SK-MEL-5 (cell line): ENCODE data around the gene LRP2BP. TPM values are rescaled to one million over a fixed set of nuclear protein-coding genes. Genes with fewer than 3 reads are reported as not detected.

Source experiments
- DNase-seq: peaks from one replicate; pipeline ENCODE4 v3.0.0-alpha.2; 2016; ENCODE audit warnings: low read depth, low spot score
- in situ Hi-C: cut with HindIII; loops from 2 replicates; pipeline ENCODE4 v1.10.0; 2016; ENCODE audit warnings: low sequenced_read_pairs, high pct_unique_total_duplicates, low pct_unique_long_range_greater_than_20kb
- total RNA-seq: library from RNA; depleted of rRNA; stranded (reverse); fragments of >200 nt; shearing (Covaris generic); gene quantifications from 2 replicates; pipeline ENCODE4 v1.2.3, GENCODE V29; 2014

The LRP2BP gene
- total RNA-seq, 1 experiment from 2014 or later: 0.71 TPM

DNA sequence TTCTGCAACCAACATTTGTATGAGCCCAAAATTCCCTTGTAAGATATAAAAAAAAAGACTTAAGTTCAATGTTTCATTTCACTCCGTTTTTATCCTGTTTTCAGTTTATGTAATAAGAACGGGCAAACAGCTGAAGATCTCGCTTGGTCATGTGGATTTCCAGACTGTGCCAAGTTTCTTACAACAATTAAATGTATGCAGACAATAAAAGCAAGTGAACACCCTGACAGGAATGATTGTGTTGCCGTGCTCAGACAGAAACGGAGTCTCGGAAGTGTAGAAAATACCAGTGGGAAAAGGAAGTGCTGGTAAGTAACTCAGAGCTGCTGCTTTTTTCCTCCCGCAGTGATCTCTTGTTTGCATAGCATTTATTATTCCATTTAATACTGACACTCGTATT, 3.7 kb upstream of the LRP2BP start:
- in situ Hi-C loops: no loop called here

DNA sequence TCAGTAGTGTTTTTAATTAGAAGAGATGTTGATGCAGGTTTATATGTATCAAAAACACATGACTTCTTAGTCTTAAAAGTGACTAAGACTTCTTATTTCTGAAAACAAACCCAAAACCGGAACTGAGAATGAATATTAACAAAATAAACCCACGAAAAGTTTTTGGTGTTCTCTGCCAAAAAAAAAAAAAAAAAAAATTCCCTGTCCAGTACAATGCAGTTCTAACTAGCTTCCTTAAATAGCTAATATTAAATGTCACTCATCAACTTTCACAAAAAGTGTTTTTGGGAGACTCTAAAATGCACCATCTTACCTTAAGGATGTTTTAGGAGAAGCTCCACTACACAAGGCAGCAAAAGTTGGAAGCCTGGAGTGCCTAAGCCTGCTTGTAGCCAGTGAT, 2.9 kb upstream of the LRP2BP start:
- in situ Hi-C loops: no loop called here
- DNase-seq: no peak

More for the DNA sequence above, 3.7 kb upstream of the LRP2BP start:
- DNase-seq: no peak

DNA sequence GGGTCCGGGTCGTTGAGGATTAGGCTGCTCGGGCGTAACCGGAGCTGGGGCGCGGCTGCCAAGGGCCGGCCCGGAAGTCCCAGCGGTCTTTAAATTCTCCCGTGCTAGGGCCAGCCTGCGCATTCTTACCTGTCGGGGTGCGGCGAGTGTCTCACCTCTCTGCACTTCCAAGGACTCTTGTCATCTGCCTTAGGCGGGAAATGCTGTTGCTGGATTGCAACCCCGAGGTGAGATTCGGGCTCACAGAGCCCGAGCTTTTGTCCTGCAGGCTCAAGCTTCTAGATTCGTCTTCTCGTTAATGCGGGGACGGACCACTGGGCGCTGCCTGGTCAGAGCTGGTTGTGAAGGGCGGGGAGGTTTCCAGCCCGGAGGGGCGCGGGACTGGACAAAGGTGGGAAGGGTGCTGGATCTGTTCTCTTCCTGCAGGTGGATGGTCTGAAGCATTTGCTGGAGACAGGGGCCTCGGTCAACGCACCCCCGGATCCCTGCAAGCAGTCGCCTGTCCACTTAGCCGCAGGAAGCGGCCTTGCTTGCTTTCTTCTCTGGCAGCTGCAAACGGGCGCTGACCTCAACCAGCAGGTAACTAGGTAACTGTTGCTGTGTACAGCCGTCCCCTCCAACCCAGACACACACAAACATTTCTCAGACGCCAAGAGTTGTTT, 1.1 kb upstream of the LRP2BP start, which contains the start of gene ANKRD37:
TSS of gene ANKRD37 (plus strand) at position 118 of the 662 bp plus-strand sequence. CDS start at position 201, 83 bp downstream.
- DNase-seq: no peak
- in situ Hi-C loops: no loop called here

GRCh38 chr4:185395956-185396723, 416 bp upstream of the LRP2BP start:
- peak; percentile 98 for DNase-seq
- in situ Hi-C loops: no loop called here

DNA sequence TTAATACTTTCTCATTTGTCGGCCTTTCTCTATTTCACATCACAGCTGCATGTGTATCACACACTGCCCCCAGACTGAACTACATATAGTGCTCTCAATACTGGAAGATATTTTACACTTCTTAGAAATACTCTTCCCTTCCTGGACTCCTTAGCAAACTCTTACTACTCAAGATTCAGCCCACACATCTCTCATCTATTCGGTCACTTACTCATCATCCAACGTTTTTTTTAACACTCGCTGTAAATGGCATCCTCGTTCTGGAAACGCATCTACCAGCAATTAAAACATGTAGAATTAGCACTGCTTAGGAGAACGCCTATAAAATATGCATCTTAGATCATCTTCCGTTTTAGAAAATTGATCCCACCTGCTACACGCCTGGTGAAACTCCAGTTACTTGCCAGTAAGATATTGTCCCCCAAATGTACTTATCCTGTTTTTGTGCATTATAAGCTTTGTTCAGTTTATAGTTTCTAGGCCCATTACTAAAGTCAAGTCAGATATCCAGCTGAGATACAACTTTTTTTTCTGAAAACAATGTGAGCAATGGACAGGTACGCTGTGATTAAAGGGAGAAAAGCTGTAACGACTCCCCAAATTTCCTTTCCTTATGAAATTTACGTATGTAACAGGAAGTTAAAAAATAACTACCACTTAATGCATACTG, 1.0 kb downstream of the LRP2BP start:
- no peak for DNase-seq
- in situ Hi-C loops: no loop called here

DNA sequence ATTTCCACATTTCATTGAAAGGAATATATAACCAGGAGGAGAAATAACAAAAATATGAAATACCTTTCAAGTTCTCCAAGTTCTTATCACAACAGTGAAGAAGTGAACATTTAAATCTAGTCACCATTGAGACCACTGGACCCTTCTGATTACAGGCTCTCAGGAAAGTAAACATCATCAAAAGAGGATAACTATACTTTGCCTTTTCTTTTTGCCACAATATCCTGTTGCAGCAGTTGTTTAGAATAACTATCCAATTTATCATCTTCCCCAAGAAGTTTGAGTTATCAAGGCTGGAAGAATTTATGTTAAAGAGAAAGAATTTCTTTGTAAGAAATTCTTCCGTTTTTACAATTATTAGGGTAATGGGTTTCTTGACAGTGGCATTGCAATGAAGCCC, 3.6 kb downstream of the LRP2BP start:
- in situ Hi-C loops: no loop called here
- DNase-seq: no peak

GRCh38 chr4:185390941-185391340, 4.8 kb downstream of the LRP2BP start:
- in situ Hi-C loops: no loop called here
- DNase-seq: no peak

DNA sequence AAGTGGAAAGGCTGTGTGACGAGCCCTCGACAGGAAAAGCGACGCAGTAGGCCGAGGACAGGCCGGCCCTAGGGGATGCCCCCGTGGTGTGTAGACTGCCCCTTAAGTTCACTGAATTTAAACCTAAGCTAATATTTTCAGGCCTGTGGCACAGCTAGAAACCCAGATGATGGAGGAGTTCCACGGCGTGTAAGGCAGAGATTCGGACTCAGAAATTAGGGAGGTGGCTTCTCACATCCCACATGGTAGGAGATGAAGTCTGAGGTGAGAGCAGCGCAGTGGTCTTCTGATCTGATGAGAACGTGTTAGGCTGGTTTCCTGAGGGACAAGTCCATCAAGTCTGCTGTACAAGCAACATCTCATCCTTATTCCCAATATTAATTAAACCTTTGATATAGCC, 7.8 kb downstream of the LRP2BP start:
- in situ Hi-C loops: no loop called here
- DNase-seq: no peak

- DNase-seq: no peak
- in situ Hi-C loops: no loop called here
These were observed 10.8 kb downstream of the LRP2BP start for GRCh38 chr4:185384930-185385331.

DNA sequence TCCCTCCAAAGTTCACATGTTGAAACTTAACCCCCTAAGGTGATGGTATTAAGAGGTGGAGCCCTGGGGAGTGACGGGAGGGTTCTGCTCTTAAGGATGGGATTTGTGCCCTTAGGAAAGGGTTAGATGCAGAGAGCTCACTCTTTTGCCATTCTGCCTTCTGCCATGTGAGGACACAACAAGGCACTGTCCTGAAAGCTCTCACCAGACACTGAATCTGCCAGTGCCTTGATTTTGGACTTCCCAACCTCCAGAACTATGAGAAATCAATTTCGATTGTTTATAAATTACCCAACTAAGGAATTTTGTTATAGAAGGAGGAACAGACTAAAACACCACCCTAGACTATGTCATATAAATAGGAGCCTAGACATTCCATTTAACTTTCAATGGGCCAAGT, 11.7 kb downstream of the LRP2BP start:
- DNase-seq: no peak
- in situ Hi-C loops: no loop called here

DNA sequence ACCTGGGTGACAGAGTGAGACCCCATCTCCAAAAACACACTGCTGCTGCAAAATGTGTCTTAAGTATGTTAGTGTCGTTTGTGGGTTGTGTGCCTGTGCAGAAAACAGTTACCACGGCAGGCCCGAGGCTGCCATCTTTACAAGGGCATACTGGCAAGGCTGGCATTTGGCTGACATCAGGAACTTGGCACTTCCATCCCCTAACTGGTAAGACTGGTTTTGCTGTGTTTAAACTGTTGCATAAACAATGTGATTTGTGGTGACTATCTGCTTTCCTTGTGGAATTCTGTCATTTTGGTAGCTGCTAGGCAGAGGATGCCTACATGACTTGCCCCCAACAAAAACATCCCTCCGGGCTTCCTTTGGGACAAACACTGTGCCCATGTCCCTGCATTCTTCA, 12.3 kb downstream of the LRP2BP start:
- no peak for DNase-seq
- in situ Hi-C loops: no loop called here

DNA sequence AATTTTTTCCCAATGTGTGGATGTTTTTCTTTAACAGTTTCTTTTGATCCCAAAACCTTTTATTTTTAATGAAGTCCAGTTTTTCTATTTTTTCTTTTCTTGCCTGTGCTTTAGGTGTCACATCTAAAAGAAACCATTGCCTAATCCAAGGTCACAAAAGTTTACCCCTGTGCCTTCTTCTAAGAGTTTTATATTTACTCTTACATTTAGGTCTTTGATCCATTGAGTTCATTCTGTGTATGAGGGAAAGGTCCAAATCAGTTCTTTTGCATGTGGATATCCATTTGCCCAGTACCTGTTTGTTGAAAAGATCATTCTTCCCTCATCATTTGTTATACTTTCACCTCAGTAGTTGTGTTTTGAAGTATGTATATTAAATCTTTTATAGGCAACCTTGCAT, 13.0 kb downstream of the LRP2BP start:
- in situ Hi-C loops: no loop called here
- DNase-seq: no peak

- in situ Hi-C loops: no loop called here
- DNase-seq: no peak
These were observed 14.2 kb downstream of the LRP2BP start for GRCh38 chr4:185381288-185382196.

- in situ Hi-C loops: no loop called here
- no peak for DNase-seq
These were observed 15.4 kb downstream of the LRP2BP start for GRCh38 chr4:185380320-185380719.

- in situ Hi-C loops: no loop called here
- DNase-seq: peak; percentile 48
These were observed 16.1 kb downstream of the LRP2BP start for GRCh38 chr4:185379326-185380295.

DNA sequence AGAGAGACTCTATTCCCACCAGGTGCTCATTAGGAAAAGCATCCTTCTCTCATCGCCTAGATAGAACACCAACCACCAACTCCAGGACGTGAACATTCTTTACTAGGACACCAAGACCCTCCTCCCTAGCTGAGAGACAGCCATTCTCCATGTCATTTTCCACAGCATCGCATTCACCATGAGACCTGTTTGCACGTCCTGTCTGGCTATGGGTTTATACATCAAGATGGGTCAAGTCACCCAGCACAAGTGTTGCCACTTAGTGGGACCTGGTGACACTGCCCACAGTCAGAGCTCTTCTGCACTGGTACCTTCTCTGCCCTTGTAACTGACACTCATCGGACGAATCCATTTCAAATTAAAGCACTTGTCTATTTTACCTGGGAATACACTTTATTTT, 17.5 kb downstream of the LRP2BP start:
- no peak for DNase-seq
- in situ Hi-C loops: no loop called here

DNA sequence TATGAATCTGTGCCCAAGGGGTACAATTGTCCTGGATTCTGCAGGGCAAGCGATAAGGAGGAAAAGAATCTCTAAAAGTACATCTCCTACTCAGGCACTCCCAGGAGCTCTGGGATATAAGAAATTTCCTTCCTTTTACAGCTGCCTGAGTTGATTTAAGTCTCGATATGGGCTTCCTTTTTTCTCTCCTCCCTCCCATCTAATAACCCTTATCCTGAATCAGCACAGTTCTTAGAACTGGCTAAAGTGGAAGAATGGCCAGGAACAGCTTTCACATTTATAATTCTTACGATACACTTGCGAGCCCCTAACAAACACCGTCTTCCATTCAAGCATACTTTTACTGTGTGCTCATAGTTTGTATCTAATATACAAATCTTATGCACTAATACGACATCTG, 21.2 kb downstream of the LRP2BP start:
- in situ Hi-C loops: no loop called here
- DNase-seq: no peak
